ENCODE measurements around the gene PRKAR2B.
"Not testable (repeated sequence)": the region's sequence is repeated elsewhere in the genome, so short reads cannot be mapped to it uniquely, and the experiment has no call there.

The PRKAR2B gene

DNA sequence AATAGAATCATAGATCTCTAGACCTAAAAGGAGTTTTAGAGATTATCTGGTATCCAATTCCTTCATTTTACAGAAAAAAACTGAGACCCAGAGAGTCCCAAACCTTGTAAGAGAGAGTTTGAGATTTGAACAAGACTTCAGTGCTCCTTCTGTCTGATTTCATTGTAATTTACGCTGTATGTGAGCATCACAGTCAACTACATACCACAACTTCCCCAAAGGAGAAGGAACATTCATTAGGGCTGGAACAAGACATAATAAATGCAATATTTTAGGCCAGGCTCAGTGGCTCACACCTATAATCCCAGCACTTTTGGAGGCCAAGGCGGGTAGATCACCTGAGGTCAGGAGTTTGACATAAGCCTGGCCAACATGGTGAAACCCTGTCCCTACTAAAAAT is 17.3 kb upstream of the PRKAR2B start:
- no peak for DNase-seq (ENCODE audit: low read depth in 3 of 3)

DNA sequence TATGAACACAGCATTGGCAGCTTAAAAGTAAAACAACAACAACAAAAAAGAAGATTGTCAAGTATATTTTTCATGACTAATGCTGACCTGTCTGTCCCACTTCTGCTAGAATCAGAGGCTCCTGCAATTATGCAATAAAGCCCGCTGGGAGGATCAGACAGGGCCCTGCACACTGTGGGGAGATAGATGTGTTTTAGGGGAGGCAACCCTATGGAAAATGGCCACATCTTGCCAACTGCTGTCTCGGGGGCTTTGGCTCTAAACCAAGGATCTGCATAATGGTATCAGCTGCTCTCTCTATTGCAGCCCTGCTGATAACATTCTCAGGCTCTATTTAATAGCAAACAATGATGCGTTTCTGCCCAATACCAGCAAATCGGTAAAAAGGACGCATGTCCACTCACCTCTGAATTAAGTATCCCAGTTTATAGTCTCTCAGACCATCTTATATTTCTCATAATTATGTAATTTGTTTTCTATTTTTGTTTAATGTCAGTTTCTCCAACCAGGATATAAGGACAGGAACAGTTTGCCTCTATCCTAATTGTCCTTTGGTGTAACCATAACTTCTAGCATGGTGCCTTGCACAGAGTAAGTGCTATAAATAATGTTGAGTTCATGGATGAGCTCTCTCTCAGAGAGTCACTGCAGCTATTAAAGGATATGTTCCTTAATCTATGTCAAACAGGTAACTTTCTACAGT is 15.3 kb upstream of the PRKAR2B start:
- DNase-seq (ENCODE audit: low read depth in 3 of 3), result no peak

DNA sequence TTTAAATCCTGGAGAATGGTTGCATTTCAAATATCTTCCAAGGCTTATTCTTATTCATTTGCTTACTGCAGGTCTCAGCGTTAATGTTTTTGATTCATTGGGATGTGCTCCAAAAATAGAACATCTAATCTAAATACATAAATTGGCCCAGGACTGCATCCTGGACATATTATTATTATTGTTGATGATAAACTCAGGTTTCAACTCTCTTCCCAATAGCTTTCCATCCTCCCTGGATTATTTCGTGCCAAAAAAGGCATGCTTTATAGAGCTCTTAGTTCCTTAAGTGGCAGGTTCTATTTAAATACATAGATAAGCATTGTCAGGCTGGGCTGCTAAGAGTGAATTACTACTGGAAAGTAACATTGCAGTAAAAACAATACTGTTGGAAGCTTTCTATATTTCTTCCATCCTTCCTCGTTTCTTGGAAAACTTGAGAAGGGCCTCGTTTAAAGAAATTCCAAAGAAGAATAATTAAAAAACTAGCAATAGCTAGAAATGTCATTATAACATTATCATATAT is 14.7 kb upstream of the PRKAR2B start:
- DNase-seq (ENCODE audit: low read depth in 3 of 3), result no peak

DNA sequence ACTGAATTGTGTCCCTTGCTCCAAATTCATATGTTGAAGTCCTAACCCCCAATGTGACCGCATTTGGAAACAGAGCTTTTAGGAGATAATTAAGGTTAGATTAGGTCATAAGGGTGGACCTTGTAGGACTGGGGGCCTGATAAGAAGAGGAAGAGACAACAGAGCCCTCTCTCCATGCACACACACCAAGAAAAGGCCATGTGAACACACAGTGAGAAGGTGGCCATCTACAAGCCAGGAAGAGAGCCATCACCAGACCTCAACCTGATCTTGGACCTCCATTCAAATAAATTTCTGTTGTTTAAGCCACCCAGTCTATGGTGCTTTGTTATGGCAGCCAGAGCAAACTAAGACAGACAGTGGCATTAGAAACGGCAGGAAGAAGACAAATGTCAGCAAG is 12.5 kb upstream of the PRKAR2B start:
- DNase-seq (ENCODE audit: low read depth in 3 of 3), result no peak

DNA sequence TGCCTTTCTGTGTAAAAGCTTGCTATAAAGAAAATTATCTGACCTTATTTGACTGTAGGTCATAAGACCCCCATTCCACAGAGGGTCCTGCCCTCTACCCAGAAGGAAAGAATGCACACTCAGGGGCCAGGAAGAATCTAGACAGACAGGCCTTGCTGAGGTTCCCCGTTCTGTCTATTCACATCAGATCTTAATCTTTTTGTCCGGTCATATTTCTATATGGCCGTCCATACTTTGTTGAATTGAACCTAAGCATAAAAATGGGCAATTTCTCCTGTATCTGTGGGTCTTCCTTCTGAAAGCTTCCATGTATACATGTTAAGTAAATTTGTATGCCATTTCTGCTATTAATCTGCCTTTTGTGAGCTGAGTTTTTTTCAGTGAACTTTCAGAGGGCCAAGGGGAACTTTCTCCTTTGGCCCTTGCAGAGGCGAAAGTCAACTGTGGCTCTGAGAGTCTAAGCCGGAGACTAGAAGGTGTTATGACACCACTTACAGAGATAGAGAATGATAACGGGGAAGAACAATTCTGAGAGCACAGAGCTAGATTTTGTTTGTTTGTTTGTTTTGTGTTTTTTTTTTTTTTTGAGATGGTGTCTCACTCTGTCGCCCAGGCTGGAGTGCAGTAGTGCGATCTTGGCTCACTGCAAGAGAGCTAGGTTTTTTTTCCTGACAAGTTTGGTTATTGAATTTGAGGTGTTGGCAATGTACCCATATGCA is 11.6 kb upstream of the PRKAR2B start:
- no peak for DNase-seq (ENCODE audit: low read depth in 3 of 3)

DNA sequence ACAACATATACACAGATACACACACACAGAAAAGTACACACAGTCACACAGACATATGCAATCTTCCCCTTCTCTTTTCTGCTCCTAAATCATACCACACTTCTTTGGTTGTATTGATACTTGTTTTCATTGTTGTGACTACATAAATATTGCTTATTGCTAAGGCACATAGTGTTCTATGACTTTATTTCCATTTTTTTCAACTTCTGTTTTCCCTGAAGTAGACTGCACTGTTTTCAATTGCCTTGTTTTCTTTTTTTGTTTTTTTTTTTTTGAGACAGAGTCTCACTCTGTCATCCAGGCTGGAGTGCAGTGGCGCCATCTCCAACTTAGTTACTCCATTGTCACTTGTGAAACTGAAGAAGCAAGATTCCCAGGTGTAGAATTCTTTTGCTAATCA is 10.0 kb upstream of the PRKAR2B start:
- no peak for DNase-seq (ENCODE audit: low read depth in 3 of 3)

DNA sequence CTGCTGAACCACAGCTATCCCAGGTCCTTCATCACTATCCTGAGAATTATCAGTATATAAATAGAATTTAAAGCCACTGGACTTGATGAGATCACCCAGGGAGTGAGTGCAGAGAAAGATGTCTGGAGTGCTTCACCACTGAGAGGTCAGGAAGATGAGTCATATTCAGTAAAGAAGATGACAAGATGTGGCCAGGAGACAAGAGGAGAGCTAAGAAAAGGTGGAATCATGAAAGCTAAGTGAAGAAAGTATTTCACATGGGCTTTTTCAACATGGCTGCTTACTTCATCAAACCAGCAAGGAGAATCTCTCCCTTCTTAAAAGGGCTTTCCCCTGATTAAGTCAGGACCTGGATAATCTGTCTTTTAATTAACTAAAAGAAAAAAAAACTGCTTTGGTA is 9.1 kb upstream of the PRKAR2B start:
- DNase-seq (ENCODE audit: low read depth in 3 of 3), result no peak

DNA sequence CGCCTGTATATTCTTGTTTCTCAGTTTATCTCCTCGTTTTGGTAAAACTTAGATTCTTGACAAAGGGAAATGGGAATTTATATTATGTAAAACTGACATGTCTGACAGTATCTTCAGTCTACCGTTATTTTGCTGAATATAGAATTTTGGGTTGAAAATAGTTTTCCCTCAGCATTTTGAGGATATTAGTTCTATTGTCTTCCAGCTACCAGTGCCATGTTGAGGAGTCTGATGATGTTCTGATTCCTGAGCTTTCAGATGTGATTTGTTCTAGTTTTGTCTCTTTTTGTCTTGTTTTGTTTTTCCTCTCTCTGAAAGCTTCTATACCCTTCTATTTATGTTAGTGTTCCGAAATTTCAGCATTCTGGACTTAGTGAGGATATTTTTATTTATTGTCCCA is 8.0 kb upstream of the PRKAR2B start:
- DNase-seq (ENCODE audit: low read depth in 3 of 3), result no peak

DNA sequence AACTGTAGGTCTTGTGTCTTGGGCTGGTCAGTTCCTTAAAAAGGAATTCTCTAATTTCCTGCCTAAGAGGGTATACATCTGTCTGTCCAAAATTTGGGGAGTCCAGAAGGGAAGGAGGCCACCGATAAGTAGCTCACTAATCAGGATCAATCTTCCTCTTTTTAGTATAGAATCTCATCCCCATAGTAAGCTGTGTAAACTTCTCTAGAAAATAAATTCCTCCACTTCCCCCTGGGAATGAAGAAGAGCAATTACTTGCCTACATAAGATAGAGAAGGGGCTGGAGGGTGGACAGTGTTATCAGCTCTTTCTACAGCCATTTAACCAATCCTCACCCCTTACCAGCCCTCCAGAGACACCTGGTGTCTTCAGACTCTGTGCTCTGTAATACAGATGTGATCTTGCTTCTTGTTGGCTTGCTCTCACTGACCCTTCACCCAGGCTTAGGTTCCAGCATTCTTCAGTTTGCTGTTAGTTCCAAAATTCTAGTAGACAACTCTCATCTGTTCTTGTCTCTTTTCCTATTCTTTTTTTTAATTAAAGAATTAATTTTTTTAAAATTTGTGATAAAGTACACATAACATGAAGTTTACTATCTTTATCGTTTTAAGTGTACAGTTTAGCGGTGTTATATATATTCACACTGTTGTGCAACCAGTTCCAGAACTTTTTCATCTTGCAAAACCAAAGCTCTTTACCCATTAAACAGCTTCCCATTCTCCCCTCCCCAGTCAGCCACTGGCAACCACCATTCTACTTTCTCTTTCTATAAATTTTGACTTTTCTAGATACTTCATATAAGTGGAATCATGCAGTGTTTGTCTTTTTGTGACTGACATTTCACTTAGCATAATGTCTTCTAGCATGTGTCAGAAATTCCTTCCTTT is 6.5 kb upstream of the PRKAR2B start:
- no peak for DNase-seq (ENCODE audit: low read depth in 3 of 3)

DNA sequence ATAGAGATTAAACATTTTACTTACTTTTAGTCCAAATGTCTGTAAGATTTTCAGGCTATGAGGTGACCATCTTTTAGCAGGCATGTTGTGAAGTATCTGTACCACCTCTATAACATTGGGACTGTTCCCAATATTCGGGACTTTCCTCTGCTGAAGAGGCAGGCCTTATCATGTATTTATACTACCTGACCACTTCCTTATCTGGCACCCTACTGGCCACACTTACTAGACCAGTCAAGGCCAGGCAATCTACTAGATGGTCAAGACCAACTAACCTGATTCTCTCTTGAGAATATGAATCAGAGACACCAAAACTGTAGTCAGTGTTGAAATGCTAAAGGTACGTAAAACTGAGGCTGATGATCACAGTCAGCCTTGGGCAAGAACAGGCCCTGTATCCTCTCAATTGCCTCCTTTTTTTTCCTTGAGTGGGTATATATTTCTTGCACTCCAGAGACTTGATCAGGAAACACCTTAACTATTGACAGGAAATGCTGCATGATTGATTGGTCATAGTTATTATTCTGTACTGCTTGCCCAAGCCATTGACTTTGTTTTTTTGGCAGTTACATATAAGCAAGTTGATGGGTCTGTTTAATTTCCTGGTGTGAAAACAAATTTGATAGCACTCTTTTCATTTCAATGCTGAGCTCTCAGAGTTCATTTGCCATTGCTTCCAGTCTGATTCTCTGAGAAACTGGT is 5.2 kb upstream of the PRKAR2B start:
- DNase-seq (ENCODE audit: low read depth in 3 of 3), result no peak

DNA sequence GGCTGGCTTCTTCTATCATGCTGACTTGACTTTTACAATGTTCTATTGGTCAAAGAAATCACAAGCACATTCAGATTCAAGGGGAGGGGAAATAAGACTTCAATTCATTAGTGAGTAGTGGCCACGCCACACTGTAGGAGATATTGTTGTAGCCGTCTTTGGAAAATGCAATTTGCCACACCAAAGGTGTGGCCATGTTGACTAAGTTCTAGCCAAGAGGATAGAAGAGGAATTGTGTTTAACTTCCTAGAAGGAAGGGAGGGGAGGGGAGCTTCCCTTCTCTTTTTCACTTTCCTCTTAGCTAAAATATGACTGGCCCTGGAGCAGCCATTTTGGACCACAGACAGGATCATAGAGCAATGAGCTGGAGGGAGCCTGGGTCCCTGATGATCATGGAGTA is 3.4 kb upstream of the PRKAR2B start:
- DNase-seq (ENCODE audit: low read depth in 3 of 3), result no peak

DNA sequence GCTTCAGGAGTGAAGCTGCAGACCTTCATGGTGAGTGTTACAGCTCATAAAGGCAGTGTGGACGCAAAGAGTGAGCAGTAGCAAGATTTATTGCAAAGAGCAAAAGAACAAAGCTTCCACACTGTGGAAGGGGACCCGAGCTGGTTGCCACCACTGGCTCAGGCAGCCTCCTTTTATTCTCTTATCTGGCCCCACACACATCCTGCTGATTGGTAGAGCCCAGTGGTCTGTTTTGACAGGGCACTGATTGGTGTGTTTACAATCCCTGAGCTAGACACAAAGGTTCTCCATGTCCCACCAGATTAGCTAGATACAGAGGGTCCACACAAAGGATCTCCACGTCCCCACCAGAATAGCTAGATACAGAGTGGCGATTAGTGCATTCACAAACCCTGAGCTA is 2.7 kb upstream of the PRKAR2B start:
- DNase-seq (ENCODE audit: low read depth in 3 of 3), result not testable (repeated sequence)

DNA sequence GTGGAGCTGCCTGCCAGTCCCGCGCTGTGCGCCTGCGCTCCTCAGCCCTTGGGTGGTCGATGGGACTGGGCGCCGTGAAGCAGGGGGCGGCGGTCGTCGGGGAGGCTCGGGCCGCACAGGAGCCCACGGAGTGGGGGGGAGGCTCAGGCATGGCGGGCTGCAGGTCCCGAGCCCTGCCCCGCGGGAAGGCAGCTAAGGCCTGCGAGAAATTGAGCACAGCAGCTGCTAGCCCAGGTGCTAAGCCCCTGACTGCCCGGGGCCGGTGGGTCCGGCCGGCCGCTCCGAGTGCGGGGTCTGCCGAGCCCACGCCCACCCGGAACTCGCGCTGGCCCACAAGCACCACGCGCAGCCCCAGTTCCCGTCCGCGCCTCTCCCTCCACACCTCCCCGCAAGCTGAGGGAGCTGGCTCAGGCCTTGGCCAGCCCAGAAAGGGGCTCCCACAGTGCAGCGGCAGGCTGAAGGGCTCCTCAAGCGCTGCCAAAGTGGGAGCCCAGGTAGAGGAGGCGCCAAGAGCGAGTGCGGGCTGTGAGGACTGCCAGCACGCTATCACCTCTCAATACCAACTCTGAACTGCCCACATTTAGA is 2.1 kb upstream of the PRKAR2B start:
- DNase-seq (ENCODE audit: low read depth in 3 of 3), result not testable (repeated sequence)

DNA sequence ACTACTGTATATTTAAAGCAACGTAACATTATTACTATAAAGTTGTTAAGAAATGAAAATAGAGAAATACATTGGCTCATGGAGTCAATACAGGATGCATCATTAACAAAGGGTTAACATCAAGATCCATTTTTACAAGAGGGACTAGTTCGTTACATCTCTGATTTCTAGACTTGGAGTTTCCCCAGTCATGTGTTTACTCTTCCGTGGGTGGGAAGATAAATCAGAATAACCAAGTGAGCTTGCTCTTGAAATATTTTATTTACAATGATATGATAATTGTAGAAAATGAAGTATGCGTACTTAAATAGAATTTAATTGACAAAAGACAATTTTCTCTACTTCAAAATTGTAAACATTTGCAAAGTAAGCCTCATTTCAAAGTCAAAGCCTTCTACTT is 1.0 kb upstream of the PRKAR2B start:
- DNase-seq (ENCODE audit: low read depth in 3 of 3), result no peak

DNA sequence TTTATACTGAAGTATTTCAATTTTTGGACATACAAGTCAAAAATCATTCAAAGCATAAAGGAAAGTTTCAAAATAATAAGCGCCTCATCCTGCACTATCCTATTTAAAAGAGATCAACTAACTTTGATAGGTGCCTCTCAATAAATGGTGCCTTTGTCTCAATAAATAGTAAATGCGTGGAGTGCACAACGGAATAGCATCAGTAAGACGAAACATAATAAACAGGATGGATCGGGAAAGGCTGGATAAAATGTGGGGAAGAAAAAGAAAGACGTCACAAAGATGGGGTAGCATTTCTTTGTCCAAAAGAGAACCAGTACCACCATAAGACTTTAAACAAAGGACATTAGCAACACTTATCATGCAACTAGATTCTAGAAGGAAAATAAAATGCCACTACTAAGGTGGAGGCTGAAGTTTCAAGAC is 571 bp upstream of the PRKAR2B start:
- no peak for DNase-seq (ENCODE audit: low read depth in 3 of 3)

DNA sequence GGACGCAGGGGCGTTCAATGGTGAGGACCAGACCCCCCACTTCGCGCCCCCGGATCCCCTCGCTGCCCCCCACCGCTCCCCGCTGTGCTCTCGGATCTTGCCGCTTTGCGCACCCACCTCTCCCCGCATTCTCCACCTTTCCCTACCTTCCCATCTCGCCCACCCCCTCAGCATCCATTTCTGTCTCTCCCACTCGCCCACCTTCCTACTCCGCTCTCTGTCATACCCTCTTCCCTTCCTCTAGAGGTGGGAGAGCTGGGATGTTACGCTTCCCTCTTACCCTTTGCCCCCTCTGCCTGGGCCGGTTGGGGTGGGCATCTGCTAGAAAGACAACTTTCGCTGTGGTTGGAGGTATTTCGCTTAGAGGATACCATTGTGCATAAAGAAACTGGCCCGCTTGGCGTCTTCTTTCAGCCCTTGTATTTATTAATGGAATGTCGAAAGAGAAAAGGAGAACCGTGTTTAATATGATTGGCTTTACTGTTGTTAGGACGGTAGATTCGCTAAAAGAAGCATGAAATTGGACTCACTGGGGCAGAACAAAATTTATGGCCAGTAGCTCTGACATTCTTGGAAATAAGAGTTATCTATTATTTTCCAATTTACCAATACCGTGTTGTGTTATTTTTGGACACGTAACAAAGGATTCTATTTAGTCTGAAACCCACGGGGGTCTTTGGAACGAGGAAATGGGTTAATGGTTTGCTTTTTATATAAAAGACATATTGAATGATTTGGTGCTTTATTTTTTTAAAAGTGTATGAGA is 873 bp downstream of the PRKAR2B start:
- DNase-seq (ENCODE audit: low read depth in 3 of 3), result no peak

DNA sequence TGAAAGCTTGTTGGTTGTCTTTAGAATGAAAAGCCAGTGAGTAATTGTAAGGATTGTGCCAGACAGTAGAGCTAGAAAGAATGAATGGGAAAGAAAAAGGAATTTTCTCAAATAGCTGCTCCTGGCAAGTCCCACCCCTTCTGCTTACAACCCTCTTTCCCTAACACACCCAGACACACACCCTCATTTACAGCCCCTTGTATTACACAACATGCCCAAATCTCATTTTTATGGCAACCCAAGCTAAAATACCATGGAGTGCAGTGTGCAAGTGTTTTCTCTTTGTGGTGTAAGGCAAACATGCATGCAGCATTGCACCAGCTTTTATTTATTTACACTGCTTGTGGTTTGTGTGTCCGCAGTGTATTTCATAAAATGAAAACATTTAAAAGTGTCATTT is 1.5 kb downstream of the PRKAR2B start:
- no peak for DNase-seq (ENCODE audit: low read depth in 3 of 3)

DNA sequence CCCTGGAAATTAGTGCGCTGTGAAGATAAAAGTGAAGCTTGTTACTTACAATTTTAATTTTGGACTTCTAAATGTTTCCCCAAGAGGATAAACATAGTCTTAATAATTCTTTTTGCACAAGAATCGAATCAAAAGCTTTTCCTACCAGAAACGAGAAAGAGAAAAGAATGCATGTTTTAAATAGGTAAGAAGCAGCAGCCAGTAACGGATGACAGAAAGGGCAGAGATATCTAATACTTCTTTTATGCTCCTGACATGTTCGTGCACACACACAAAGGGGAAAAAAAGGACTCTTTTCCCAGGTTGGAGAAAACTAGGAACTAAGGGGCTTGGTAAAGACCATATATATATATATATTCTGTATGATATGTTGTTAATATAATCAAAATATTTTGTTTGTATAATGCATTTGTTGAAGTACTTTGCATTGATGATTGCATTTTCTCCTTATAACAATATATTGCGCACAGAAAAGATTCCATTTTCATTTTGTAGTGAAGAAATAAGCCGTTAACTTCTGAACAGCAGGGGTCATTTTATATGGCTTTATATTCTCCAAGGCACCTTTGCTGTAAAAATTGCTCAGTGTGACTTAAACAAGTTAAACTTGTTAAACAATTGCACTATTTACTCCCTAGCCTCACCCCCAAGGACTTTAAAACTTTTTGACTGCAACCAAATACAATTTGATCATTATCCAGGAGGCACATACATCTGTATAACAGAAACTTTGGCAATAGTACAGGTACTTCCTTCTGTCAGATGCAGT is 2.2 kb downstream of the PRKAR2B start:
- no peak for DNase-seq (ENCODE audit: low read depth in 3 of 3)

DNA sequence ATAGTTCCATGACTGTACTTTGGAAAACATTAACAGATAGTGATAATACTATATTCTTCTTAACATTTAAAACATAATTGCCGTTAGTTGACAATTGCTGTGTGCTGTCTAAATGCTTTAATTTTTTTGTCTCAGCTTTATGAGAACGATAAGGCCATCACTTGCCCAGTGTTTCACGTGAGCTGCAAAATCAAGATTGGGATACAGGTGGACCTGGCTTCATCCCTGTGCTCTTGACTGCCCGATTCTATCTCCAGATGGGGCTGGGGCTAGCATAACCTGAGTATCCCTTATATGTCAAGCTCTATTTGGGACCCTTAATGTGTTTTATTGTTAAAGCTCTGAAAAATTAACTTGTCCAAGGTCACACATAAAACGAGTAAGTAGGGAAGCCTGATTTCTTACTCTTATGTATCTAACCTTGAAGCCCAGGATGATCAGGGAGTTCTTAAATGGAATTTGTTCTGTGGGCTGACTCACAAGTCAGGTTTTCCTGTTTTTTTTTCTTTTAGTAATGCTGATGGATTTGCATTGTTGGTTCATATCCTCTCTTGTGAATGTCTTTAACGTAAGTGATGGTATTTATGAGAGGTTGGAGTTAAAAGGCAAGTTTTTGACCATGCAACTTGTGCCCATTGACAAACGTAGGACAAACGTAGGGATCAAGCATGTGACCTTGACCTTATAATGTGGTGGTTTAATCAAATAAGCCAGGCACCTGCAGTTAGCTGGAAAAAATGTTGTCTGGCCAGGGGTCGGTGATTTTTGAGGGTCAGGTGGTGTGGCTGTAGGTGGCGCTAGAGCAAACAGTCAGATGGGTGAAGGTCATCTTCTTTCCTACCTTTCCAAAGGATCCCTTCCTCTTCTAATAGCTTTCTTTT is 3.6 kb downstream of the PRKAR2B start:
- no peak for DNase-seq (ENCODE audit: low read depth in 3 of 3)
